NOMO-1 (cell line): ENCODE data around the gene FGFBP3.
A peak's percentile ranks its signal among the peaks of the same experiment; 100 is the strongest.

Source experiments
- DNase-seq, 2 experiments: peaks; one replicate each; lab custom pipeline; 2025; ENCODE audit not compliant: unreplicated experiment in 2 of 2; lab: John Stamatoyannopoulos, UW

FGFBP3 gene

GRCh38 chr10:91901784-91902677 lies 7.3 kb downstream of the FGFBP3 start:
- peak; percentile 66 to 98 for DNase-seq

- DNase-seq, result no peak
Measured at GRCh38 chr10:91897421-91897820, 11.9 kb downstream of the FGFBP3 start.

- no peak for DNase-seq
Measured at GRCh38 chr10:91896212-91896756, 13.0 kb downstream of the FGFBP3 start.

- peak; percentile 48 to 58 for DNase-seq
Measured at GRCh38 chr10:91894261-91894685, 15.0 kb downstream of the FGFBP3 start.

GRCh38 chr10:91893051-91893450 lies 16.2 kb downstream of the FGFBP3 start:
- no peak for DNase-seq

- no peak for DNase-seq
Measured at GRCh38 chr10:91891125-91892001, 17.9 kb downstream of the FGFBP3 start.

- DNase-seq, result no peak
Measured at GRCh38 chr10:91887272-91888076, 21.8 kb downstream of the FGFBP3 start.

GRCh38 chr10:91886954-91887271 lies 22.4 kb downstream of the FGFBP3 start:
- no peak for DNase-seq

- no peak for DNase-seq
Measured at GRCh38 chr10:91885362-91886079, 23.8 kb downstream of the FGFBP3 start.

GRCh38 chr10:91884536-91884935 lies 24.8 kb downstream of the FGFBP3 start:
- DNase-seq, result no peak

GRCh38 chr10:91883549-91884444 lies 25.5 kb downstream of the FGFBP3 start:
- DNase-seq, result no peak

GRCh38 chr10:91880310-91880709 lies 29.0 kb downstream of the FGFBP3 start:
- DNase-seq, result no peak

GRCh38 chr10:91879515-91880170 lies 29.6 kb downstream of the FGFBP3 start:
- DNase-seq, result no peak

- no peak for DNase-seq
Measured at GRCh38 chr10:91875779-91876178, 33.5 kb downstream of the FGFBP3 start.

GRCh38 chr10:91875156-91875555 lies 34.1 kb downstream of the FGFBP3 start:
- DNase-seq, result no peak

- no peak for DNase-seq
Measured at GRCh38 chr10:91865562-91866081, 43.7 kb downstream of the FGFBP3 start.

- no peak for DNase-seq
Measured at GRCh38 chr10:91864744-91865143, 44.5 kb downstream of the FGFBP3 start.

- DNase-seq, result no peak
Measured at GRCh38 chr10:91864099-91864498, 45.2 kb downstream of the FGFBP3 start.
